GM12878 (cell line): ENCODE measurements around the gene WDR86. TPM values are rescaled to one million over a fixed set of nuclear protein-coding genes. Genes with fewer than 3 reads are reported as not detected.

ENCODE experiments used
- ATAC-seq: fragments of 200-7000 bp; cut with Tn5 transposase; 3 replicates; pipeline ENCODE4 v1.9.1; 2020; ENCODE audit warnings: mild to moderate bottlenecking, moderate library complexity
- BruUV-seq: library from RNA; stranded (reverse); fragments of 400-500 nt; replicated peaks from 2 replicates; lab custom pipeline; 2021; lab: Mats Ljungman, UMichigan
- CTCF ChIA-PET: fragments of 300-600 bp; sonication (Branson Sonifier 250); formaldehyde crosslinking; extraction: SDS; loops from one replicate; lab custom pipeline; 2021; ENCODE audit warnings: inconsistent platforms; lab: Yijun Ruan, JAX
- POLR2A ChIA-PET: fragments of 350-600 bp; formaldehyde crosslinking; extraction: SDS; loops from one replicate; lab custom pipeline; 2021; ENCODE audit warnings: inconsistent platforms; lab: Charles Lee
- RAD21 ChIA-PET: fragments of 300-600 bp; sonication (Branson Sonifier 250); formaldehyde crosslinking; loops from one replicate; lab custom pipeline; 2023; ENCODE audit warnings: antibody characterized with exemption; ENCODE audit not compliant: unreplicated experiment; lab: Charles Lee
- SMC1A ChIA-PET: fragments of 300-600 bp; sonication (Branson Sonifier 250); formaldehyde crosslinking; loops from one replicate; lab custom pipeline; 2023; ENCODE audit not compliant: unreplicated experiment, uncharacterized antibody; lab: Charles Lee
- DNase-seq: peaks from one replicate; pipeline ENCODE4 v3.0.0-alpha.2; 2011; ENCODE audit warnings: low read depth, low spot score
- FAIRE-seq: peaks from 3 replicates; lab custom pipeline; 2011; peaks lifted over from hg19 to GRCh38; lab: Jason Lieb, UNC
- H2AFZ ChIP-seq: 2 replicates; pipeline ENCODE4 v1.6.0; 2011; ENCODE audit warnings: low read depth, low read length, control low read depth; ENCODE audit not compliant: control insufficient read depth
- H3K27ac ChIP-seq: 2 replicates; pipeline ENCODE4 v1.5.1; 2011; ENCODE audit warnings: control low read depth; ENCODE audit not compliant: control insufficient read depth, insufficient read depth
- H3K27me3 ChIP-seq, 2 experiments: replicated peaks in 1 of 2; 2 replicates each; pipeline versions ENCODE4 v1.6.0 to v1.6.1; 2011; ENCODE audit warnings: low read length in 1 of 2; ENCODE audit not compliant: control insufficient read depth in 2 of 2, insufficient read depth in 2 of 2
- H3K36me3 ChIP-seq, 2 experiments: 2 replicates each; pipeline ENCODE4 v1.5.1; 2011; ENCODE audit warnings: low read length in 1 of 2; ENCODE audit not compliant: control insufficient read depth in 2 of 2, insufficient read depth in 2 of 2
- H3K4me1 ChIP-seq: 2 replicates; pipeline ENCODE4 v1.6.1; 2011; ENCODE audit warnings: mild to moderate bottlenecking, low read length, moderate library complexity, mixed read lengths; ENCODE audit not compliant: control insufficient read depth, insufficient read depth
- H3K4me2 ChIP-seq: 2 replicates; pipeline ENCODE4 v1.6.0; 2011; ENCODE audit warnings: control low read depth; ENCODE audit not compliant: control insufficient read depth, insufficient read depth
- H3K4me3 ChIP-seq: fragments of 200-600 bp; sonication (generic); 2 replicates; pipeline ENCODE4 v1.5.1; 2016
- H3K79me2 ChIP-seq: 2 replicates; pipeline ENCODE4 v1.6.0; 2011; ENCODE audit warnings: low read length; ENCODE audit not compliant: control insufficient read depth, insufficient read depth
- H3K9ac ChIP-seq: 2 replicates; pipeline ENCODE4 v1.8.0; 2011; ENCODE audit warnings: low read length, control low read depth, mixed read lengths; ENCODE audit not compliant: control insufficient read depth, insufficient read depth
- H3K9me3 ChIP-seq: replicated peaks from 3 replicates; pipeline ENCODE4 v1.5.1; 2011; ENCODE audit warnings: mild to moderate bottlenecking, low read length; ENCODE audit not compliant: control insufficient read depth, insufficient read depth
- H4K20me1 ChIP-seq: 2 replicates; pipeline ENCODE4 v1.6.0; 2011; ENCODE audit not compliant: control insufficient read depth, insufficient read depth
- ATF2 ChIP-seq: IDR thresholded peaks from 2 replicates; pipeline ENCODE4 v1.6.1; 2012; ENCODE audit warnings: low read length, inconsistent platforms
- CHD4 ChIP-seq: fragments of 200-600 bp; sonication (generic); IDR thresholded peaks from 2 replicates; pipeline ENCODE4 v1.6.1; 2016; ENCODE audit warnings: mild to moderate bottlenecking
- EGR1 ChIP-seq, 2 experiments: IDR thresholded peaks; 1 replicate in 1 of 2; 2 replicates in 1 of 2; pipeline ENCODE4 v1.6.1; 2011 to 2012; ENCODE audit warnings: low read depth in 2 of 2, low read length in 2 of 2, borderline replicate concordance in 1 of 2, mild to moderate bottlenecking in 1 of 2, moderate library complexity in 1 of 2
- NFYB ChIP-seq: IDR thresholded peaks from 2 replicates; pipeline ENCODE4 v1.6.1; 2011; ENCODE audit warnings: low read depth, mild to moderate bottlenecking, low read length, improper control_type of control experiment, moderate library complexity; ENCODE audit not compliant: insufficient read depth
- RB1 ChIP-seq: fragments of 450-650 bp; formaldehyde crosslinking; IDR thresholded peaks from 2 replicates; pipeline ENCODE4 v1.6.1; 2017; ENCODE audit warnings: mild to moderate bottlenecking, borderline replicate concordance
- RELA ChIP-seq: fragments of 450-650 bp; IDR thresholded peaks from 2 replicates; pipeline ENCODE4 v1.8.0; 2014; ENCODE audit warnings: borderline replicate concordance; ENCODE audit not compliant: partially characterized antibody
- RFX5 ChIP-seq: IDR thresholded peaks from 2 replicates; pipeline ENCODE4 v1.6.1; 2011; ENCODE audit warnings: low read depth, low read length, improper control_type of control experiment
- TCF7 ChIP-seq: IDR thresholded peaks from 2 replicates; pipeline ENCODE4 v1.6.1; 2014; ENCODE audit warnings: antibody characterized with exemption, borderline replicate concordance
- YY1 ChIP-seq: IDR thresholded peaks from 2 replicates; pipeline ENCODE4 v1.6.1; 2011; ENCODE audit warnings: low read depth, mild to moderate bottlenecking, low read length
- ZBTB4 ChIP-seq: fragments of 450-650 bp; formaldehyde crosslinking; IDR thresholded peaks from 2 replicates; pipeline ENCODE4 v1.4.0; 2022; ENCODE audit warnings: mild to moderate bottlenecking, moderate library complexity
- ZSCAN29 ChIP-seq: fragments of 450-650 bp; IDR thresholded peaks from 2 replicates; pipeline ENCODE4 v1.6.1; 2017; ENCODE audit warnings: mild to moderate bottlenecking, moderate library complexity
- WGBS: methylation state at CpG from one replicate; pipeline ENCODE4 v1.1.6; 2016; ENCODE audit warnings: low lambda C conversion rate; ENCODE audit not compliant: insufficient replicate concordance, insufficient coverage; ENCODE audit errors: missing lambda C conversion rate; 5-methylcytosine and 5-hydroxymethylcytosine counted together
- in situ Hi-C: fragments of 300-500 bp; cut with MboI; formaldehyde crosslinking; loops from 9 replicates; pipeline ENCODE4 v1.14.3; 2018; ENCODE audit warnings: mixed read lengths
- intact Hi-C: fragments of 100-400 bp; cut with micrococcal nuclease; formaldehyde crosslinking; loops from one replicate; pipeline ENCODE4 v1.14.2; 2022; ENCODE audit not compliant: unreplicated experiment
- polyA plus RNA-seq, 11 experiments: library from polyadenylated mRNA; depleted of rRNA in 4 of 11; unstranded in 6 of 11; stranded (reverse) in 5 of 11; fragments of >200 nt; fragmentation: Nextera tagmentation in 4 of 11; fragmentation: Illumina TruSeq in 1 of 11; extraction: Ambion mirVana in 4 of 11; extraction: Trizol in 1 of 11; gene quantifications; 1 replicate in 1 of 11; 2 replicates in 10 of 11; pipeline versions ENCODE4 v1.2.1 to v1.2.3, GENCODE V29; 2011 to 2016; ENCODE audit warnings: inconsistent platforms in 2 of 11, missing spikeins in 2 of 11, low read depth in 1 of 11
- total RNA-seq, 4 experiments: library from RNA; depleted of rRNA in 3 of 4; stranded (reverse); fragments of >200 nt in 3 of 4; fragmentation: Illumina TruSeq in 1 of 4; extraction: Trizol in 1 of 4; gene quantifications; 2 replicates each; pipeline versions ENCODE4 v1.2.1 to v1.2.3, GENCODE V29; 2013 to 2021
- TF ChIP-seq, protein P1 (sequence below): fragments of 450-650 bp; IDR thresholded peaks from 2 replicates; pipeline ENCODE4 v1.6.1; 2018; ENCODE audit warnings: mild to moderate bottlenecking, low read depth, moderate library complexity; ENCODE audit not compliant: partially characterized antibody

WDR86 gene
- total and polyA plus RNA-seq, 10 of the 15 experiments (the other 5 are each of a cell fraction or from before 2014, with no cell fraction given): 0.05 to 0.19 (median 0.15) TPM; not detected in 7

DNA sequence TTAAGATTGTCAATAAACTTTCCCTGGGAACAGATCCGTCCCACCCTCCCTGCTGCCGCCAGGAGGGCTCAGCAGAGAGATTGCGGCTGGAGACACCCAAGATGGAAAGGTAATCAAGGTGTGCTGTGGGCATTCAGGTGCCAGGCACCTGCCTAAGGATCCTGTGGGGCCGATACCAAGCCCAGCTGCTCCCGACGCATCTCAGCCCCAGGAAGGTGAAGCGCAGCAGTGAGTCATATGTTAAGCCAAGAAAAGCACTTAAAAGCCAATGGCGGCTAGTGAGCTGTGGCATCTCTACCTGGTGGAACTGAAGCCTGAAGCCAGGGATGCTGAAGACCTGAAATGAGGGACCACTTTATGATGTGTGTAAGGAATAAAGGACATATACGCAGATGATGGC lies 6.1 kb downstream of the WDR86 start (continued):
- no peak for TF ChIP-seq ATF2
- TF ChIP-seq TCF7: no peak
- TF ChIP-seq ZBTB4: no peak
- no peak for TF ChIP-seq RELA

DNA sequence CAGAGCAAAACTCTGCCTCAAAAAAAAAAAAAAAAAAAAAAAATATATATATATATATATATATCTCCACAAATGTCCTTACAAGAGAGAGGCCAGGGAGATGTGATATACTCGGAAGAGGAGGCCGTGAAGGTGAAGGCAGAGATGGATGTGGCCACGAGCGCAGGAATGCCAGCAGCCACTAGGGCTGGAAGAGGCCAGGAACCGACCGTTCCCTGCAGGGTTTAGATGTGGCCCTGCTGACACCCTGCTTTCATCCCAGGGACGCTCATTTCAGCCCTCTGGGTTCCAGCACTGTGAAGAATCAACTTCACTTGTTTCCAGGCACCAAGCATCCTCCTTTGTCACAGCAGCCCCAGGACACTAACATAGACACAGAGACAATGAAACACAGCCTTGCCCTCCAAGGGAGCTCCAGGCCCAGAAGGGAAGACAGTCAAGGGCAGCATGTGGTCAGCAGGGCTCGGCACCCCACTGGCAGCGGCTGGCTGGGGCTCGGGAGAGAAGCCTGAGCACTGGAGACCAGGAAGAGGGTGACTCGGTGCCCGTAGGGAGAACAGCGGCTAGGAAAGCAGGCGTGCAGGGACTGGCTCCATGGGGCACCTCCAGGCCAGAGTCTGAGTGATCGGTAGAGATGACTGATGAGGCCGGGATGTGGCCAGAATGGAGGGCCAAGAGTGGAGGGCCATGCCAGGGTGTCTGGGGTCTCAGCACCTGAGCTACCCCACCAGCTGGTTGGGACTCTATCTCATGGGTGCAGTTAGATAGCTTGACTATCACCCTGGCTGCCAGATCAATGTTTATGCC lies 7.6 kb downstream of the WDR86 start:
- no peak for ATAC-seq
- no TSS peak for BruUV-seq
- Histone ChIP-seq H3K4me3 (no peak overlapping the region), H3K9ac (no peak overlapping the region), H3K27me3 (no peaks in the 10 kb centered on the region), H3K27ac (no peak overlapping the region), H3K9me3 (no peaks in the 10 kb centered on the region; the same call in 2 of the 3 replicates), H3K4me2 (no peak overlapping the region), H3K4me1 (peaks cover 13% of the 10 kb centered on the region), H2AFZ (no peak overlapping the region), H3K36me3 (no peaks in the 10 kb centered on the region), H4K20me1 (no peaks in the 10 kb centered on the region), H3K79me2 (no peaks in the 10 kb centered on the region)
- ChIA-PET CTCF (no interaction called here), RAD21 (no interaction called here), SMC1A (no interaction called here), POLR2A (no interaction called here)
- intact Hi-C loops (no loop called here), in situ Hi-C loops (no loop called here)
- 73% methylated on average over 16 of the region's 16 CpGs for WGBS
- no peak for DNase-seq
- no peak for FAIRE-seq
- TF ChIP-seq, protein P1, sequence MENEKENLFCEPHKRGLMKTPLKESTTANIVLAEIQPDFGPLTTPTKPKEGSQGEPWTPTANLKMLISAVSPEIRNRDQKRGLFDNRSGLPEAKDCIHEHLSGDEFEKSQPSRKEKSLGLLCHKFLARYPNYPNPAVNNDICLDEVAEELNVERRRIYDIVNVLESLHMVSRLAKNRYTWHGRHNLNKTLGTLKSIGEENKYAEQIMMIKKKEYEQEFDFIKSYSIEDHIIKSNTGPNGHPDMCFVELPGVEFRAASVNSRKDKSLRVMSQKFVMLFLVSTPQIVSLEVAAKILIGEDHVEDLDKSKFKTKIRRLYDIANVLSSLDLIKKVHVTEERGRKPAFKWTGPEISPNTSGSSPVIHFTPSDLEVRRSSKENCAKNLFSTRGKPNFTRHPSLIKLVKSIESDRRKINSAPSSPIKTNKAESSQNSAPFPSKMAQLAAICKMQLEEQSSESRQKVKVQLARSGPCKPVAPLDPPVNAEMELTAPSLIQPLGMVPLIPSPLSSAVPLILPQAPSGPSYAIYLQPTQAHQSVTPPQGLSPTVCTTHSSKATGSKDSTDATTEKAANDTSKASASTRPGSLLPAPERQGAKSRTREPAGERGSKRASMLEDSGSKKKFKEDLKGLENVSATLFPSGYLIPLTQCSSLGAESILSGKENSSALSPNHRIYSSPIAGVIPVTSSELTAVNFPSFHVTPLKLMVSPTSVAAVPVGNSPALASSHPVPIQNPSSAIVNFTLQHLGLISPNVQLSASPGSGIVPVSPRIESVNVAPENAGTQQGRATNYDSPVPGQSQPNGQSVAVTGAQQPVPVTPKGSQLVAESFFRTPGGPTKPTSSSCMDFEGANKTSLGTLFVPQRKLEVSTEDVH: no peak
- TF ChIP-seq CHD4: no peak
- TF ChIP-seq EGR1 (IDR thresholded peaks at IDR 0.05; ENCODE audit: borderline replicate concordance in 1 of 2, low read depth in 2 of 2, low read length in 2 of 2): no peak
- no peak for TF ChIP-seq RB1
- TF ChIP-seq RFX5: no peak
- TF ChIP-seq NFYB: no peak
- no peak for TF ChIP-seq ZSCAN29
- no peak for TF ChIP-seq YY1
